AG04450 (cell line): ENCODE results near the gene CAND1. TPM values are rescaled to one million over a fixed set of nuclear protein-coding genes. Genes with fewer than 3 reads are reported as not detected.

ENCODE experiments used
- CTCF ChIA-PET: fragments of 300-600, 350-600 bp; formaldehyde crosslinking; extraction: SDS; loops from one replicate; lab custom pipeline; 2022; ENCODE audit warnings: antibody characterized with exemption, inconsistent platforms; lab: Charles Lee
- POLR2A ChIA-PET: fragments of 350-600 bp; formaldehyde crosslinking; extraction: SDS; loops from one replicate; lab custom pipeline; 2021; ENCODE audit warnings: antibody characterized with exemption, inconsistent platforms; lab: Yijun Ruan, JAX
- DNase-seq: peaks from one replicate; pipeline ENCODE4 v3.0.0-alpha.2; 2011; ENCODE audit warnings: low read depth, low spot score
- H3K27ac ChIP-seq: one replicate; pipeline ENCODE4 v1.5.1; 2012; ENCODE audit warnings: low read depth, low read length, control low read depth
- H3K27me3 ChIP-seq: one replicate; pipeline ENCODE4 v1.6.0; 2012; ENCODE audit warnings: low read length; ENCODE audit not compliant: control insufficient read depth, insufficient read depth
- H3K4me3 ChIP-seq: 2 replicates; pipeline ENCODE4 v1.5.1; 2011; ENCODE audit warnings: mild to moderate bottlenecking, low read depth, low read length, control low read depth
- H3K9me3 ChIP-seq: 2 replicates; pipeline ENCODE4 v1.5.1; 2012; ENCODE audit warnings: low read length; ENCODE audit not compliant: control insufficient read depth, insufficient read depth
- polyA plus RNA-seq: library from polyadenylated mRNA; depleted of rRNA; stranded (reverse); fragments of >200 nt; gene quantifications from 2 replicates; pipeline ENCODE4 v1.2.3, GENCODE V29; 2011
- TF ChIP-seq, protein P1 (sequence below): IDR thresholded peaks from 2 replicates; pipeline ENCODE4 v1.5.1; 2011; ENCODE audit warnings: low read depth, low read length, control low read depth, inconsistent platforms

CAND1 gene
- polyA plus RNA-seq, 1 experiment = 134 TPM

DNA sequence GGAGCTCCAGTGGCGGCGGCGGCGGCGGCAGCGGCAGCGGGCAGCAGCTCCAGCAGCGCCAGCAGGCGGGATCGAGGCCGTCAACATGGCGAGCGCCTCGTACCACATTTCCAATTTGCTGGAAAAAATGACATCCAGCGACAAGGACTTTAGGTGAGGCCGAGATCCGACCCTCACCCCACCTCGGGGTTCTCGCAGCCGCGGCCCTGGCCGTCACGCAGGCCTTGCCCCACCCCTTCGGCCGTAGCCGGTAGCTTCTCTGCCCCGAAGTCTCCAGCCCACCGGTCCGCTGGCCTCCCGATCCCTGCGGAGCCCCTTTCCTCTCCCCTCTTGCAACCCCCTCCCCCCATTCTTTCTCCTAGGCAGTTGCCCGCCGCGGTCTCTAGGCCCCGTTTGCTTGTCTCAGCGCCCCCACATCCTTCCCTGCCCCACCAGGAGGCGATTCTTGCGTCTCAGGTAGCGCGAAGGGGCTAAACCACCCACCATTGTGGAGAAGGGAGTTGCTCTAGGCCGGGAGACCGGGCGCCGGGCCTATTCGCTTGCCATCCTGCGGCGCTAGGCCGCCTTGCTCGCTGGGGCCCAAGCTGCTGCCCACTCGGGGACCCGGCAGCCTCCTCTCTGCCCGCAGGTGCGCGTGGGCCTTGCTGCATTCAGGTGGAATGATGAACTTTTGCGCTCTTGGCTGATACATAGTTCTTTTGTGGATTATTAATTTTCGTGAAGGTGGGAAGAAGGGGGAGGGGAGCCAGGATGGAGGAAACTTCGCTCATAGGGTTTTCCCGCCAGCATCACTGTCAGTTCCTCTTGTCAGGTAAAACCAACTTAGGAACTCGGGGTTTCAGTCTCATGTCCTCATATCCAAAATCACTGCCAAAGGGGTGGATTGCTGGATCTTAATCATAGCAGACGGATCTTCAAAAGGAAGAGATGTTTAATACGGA, 745 bp downstream of the CAND1 start:
- Histone ChIP-seq H3K27me3 (no peaks in the 10 kb centered on the region), H3K9me3 (no peaks in the 10 kb centered on the region; the same call in 1 of the 2 replicates), H3K27ac (peak overlapping the region; percentile 97), H3K4me3 (peak overlapping the region; percentile 92)
- TF ChIP-seq, protein P1, sequence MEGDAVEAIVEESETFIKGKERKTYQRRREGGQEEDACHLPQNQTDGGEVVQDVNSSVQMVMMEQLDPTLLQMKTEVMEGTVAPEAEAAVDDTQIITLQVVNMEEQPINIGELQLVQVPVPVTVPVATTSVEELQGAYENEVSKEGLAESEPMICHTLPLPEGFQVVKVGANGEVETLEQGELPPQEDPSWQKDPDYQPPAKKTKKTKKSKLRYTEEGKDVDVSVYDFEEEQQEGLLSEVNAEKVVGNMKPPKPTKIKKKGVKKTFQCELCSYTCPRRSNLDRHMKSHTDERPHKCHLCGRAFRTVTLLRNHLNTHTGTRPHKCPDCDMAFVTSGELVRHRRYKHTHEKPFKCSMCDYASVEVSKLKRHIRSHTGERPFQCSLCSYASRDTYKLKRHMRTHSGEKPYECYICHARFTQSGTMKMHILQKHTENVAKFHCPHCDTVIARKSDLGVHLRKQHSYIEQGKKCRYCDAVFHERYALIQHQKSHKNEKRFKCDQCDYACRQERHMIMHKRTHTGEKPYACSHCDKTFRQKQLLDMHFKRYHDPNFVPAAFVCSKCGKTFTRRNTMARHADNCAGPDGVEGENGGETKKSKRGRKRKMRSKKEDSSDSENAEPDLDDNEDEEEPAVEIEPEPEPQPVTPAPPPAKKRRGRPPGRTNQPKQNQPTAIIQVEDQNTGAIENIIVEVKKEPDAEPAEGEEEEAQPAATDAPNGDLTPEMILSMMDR = no peak
- POLR2A ChIA-PET = interaction anchor here (0.7 to 1.8 kb wide), 13 partner anchors 10 to 1586 kb away, joined by 3 to 8 read pairs (median 5); no protein-coding TSS in a partner anchor
- CTCF ChIA-PET = interaction anchor here (0.6 to 1.6 kb wide), 5 partner anchors 85 to 1940 kb away, joined by 3 to 4 read pairs (median 3); no protein-coding TSS in a partner anchor
- no peak for DNase-seq

DNA sequence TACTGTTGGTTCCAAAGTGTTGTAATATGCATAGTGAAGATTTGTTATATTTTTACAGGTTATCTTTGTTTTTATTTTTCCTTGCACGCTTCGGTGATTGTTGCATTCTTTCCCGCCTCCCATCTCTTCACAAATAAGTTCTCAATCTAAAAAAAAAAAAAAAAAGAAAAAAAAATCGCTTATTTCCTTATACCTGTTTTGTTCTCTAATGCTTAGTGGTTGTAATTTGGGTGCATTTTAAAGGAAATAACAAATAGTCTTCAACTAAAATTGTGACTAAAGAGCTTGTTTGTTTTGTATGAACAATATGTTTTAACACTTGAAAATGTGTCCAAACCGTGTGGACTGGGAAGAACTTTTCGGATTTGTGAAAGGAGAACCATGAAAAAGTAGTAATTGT, 1.5 kb downstream of the CAND1 start:
- DNase-seq = no peak
- Histone ChIP-seq H3K4me3 (peak overlapping the region; percentile 92), H3K9me3 (no peaks in the 10 kb centered on the region; the same call in 1 of the 2 replicates), H3K27ac (no peak overlapping the region), H3K27me3 (no peaks in the 10 kb centered on the region)
- TF ChIP-seq, protein P1 = no peak
- POLR2A ChIA-PET = no interaction called here
- CTCF ChIA-PET = interaction anchor here (0.7 to 0.8 kb wide), 3 partner anchors 171 to 392 kb away, joined by 3 to 4 read pairs (median 3); no protein-coding TSS in a partner anchor

DNA sequence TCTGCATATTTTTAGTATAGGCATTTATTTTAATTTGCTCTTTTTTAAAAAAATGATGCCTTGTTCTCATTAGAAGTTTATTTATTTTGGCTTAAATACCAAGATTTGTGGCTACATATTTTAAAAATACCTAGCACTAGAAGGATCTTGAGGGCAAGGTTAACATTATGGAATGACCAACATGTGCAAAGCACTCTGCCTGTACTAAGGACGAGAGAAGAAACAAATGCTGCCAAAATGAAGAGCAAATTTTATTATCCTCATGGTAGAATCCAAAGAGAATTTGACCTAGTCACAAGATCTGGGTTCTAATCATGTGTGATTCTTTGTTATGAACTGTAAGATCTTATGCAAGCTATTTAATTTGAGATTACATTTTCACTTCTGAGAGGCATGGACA, 2.8 kb downstream of the CAND1 start:
- no peaks in the 10 kb centered on the region; the same call in 1 of the 2 replicates for H3K9me3 ChIP-seq
- CTCF ChIA-PET = no interaction called here
- no peak overlapping the region for H3K27ac ChIP-seq
- POLR2A ChIA-PET = no interaction called here
- H3K27me3 ChIP-seq = no peaks in the 10 kb centered on the region
- DNase-seq = no peak
- TF ChIP-seq, protein P1 = no peak
- no peak overlapping the region; the same call in 1 of the 2 replicates for H3K4me3 ChIP-seq

DNA sequence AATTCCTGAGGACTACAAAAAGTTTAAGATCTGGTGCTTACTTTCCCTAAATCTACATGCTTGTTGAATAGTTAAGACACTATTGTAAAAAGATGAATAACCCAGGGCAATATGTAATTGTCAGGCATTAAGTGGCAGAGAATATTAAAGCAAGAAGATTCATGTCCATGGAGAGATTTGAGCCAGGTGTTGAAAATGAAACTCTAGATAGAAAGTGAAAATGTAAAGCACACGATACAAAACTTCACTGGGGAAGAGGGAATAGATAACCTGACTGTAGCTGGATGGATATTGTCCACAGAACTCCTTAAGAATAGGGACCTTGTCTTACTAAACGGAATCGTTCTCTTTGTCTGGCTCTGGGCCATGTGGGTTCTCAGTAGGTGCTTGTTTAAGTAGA, 5.0 kb downstream of the CAND1 start:
- Histone ChIP-seq H3K4me3 (no peak overlapping the region; the same call in 1 of the 2 replicates), H3K27ac (no peak overlapping the region), H3K9me3 (no peaks in the 10 kb centered on the region; the same call in 1 of the 2 replicates), H3K27me3 (no peaks in the 10 kb centered on the region)
- ChIA-PET CTCF (interaction anchor here (0.8 to 1.2 kb wide), 2 partner anchors 38 to 113 kb away, joined by 3 to 5 read pairs; no protein-coding TSS in a partner anchor), POLR2A (no interaction called here)
- DNase-seq = no peak
- TF ChIP-seq, protein P1 = no peak
